HCT116 (cell line): ENCODE results near the gene TSPOAP1. TPM values are rescaled to one million over a fixed set of nuclear protein-coding genes. Genes with fewer than 3 reads are reported as not detected.

Experiments
- ATAC-seq: fragments of 200-7000 bp; cut with Tn5 transposase; 2 replicates; pipeline ENCODE4 v1.9.1; 2020; ENCODE audit warnings: mild to moderate bottlenecking, moderate library complexity
- BruUV-seq: library from RNA; stranded (reverse); fragments of 400-500 nt; replicated peaks from 2 replicates; lab custom pipeline; 2021; lab: Mats Ljungman, UMichigan
- CTCF ChIA-PET: fragments of 300-600 bp; sonication (Branson Sonifier 250); formaldehyde crosslinking; loops from one replicate; lab custom pipeline; 2021; ENCODE audit warnings: antibody characterized with exemption; lab: Charles Lee
- POLR2A ChIA-PET: fragments of 300-600, 350-600 bp; sonication (Branson Sonifier 250); formaldehyde crosslinking; loops from one replicate; lab custom pipeline; 2021; ENCODE audit warnings: antibody characterized with exemption; lab: Charles Lee
- RAD21 ChIA-PET, 2 experiments: fragments of 300-600 bp; sonication (Branson Sonifier 250); formaldehyde crosslinking; loops; one replicate each; lab custom pipeline; 2023; ENCODE audit warnings: low total read pairs in 2 of 2; ENCODE audit not compliant: uncharacterized antibody in 2 of 2, unreplicated experiment in 2 of 2, low non-redundant PET in 1 of 2; lab: Charles Lee
- DNase-seq: peaks from one replicate; pipeline ENCODE4 v3.0.0-alpha.2; 2010; ENCODE audit warnings: low read depth, low spot score
- H2AFZ ChIP-seq: fragments of 200-600 bp; shearing (Covaris generic), sonication (generic); 2 replicates; pipeline ENCODE4 v1.6.1; 2017; ENCODE audit warnings: low read depth, mixed run types, mixed read lengths, antibody characterized with exemption, low read length; ENCODE audit not compliant: poor library complexity, severe bottlenecking
- H3K27ac ChIP-seq: 2 replicates; pipeline ENCODE4 v1.5.1; 2012; ENCODE audit warnings: low read depth, low read length
- H3K27me3 ChIP-seq: fragments of 200-600 bp; sonication (generic); 2 replicates; pipeline ENCODE4 v1.6.1; 2016; ENCODE audit warnings: mixed run types, low read length, mixed read lengths; ENCODE audit not compliant: insufficient read depth
- H3K36me3 ChIP-seq, 2 experiments: fragments of 200-500 bp in 1 of 2; fragments of 200-600 bp in 1 of 2; sonication (Bioruptor generic) in 1 of 2; sonication (generic) in 1 of 2; 2 replicates each; pipeline versions ENCODE4 v1.5.1 to v1.6.1; 2014 to 2016; ENCODE audit warnings: low read length in 2 of 2, inconsistent platforms in 1 of 2, mixed read lengths in 1 of 2, mixed run types in 1 of 2; ENCODE audit not compliant: insufficient read depth in 2 of 2, control insufficient read depth in 1 of 2
- H3K4me1 ChIP-seq, 2 experiments: fragments of 200-600 bp in 1 of 2; sonication (generic) in 1 of 2; 2 replicates each; pipeline versions ENCODE4 v1.5.1 to v1.6.1; 2012 to 2017; ENCODE audit warnings: low read length in 2 of 2, inconsistent platforms in 1 of 2, mild to moderate bottlenecking in 1 of 2, mixed read lengths in 1 of 2, mixed run types in 1 of 2, moderate library complexity in 1 of 2; ENCODE audit not compliant: insufficient read depth in 2 of 2, control insufficient read depth in 1 of 2
- H3K4me2 ChIP-seq: fragments of 200-600 bp; sonication (generic); 2 replicates; pipeline ENCODE4 v1.6.1; 2017; ENCODE audit warnings: mixed run types, low read length, mixed read lengths
- H3K4me3 ChIP-seq, 2 experiments: fragments of 200-600 bp in 1 of 2; sonication (generic) in 1 of 2; replicated peaks in 1 of 2; 2 replicates each; pipeline ENCODE4 v1.5.1; 2011 to 2016; ENCODE audit warnings: low read length in 2 of 2, control low read depth in 1 of 2, low read depth in 1 of 2, mild to moderate bottlenecking in 1 of 2, mixed read lengths in 1 of 2, mixed run types in 1 of 2
- H3K79me2 ChIP-seq: fragments of 200-600 bp; sonication (generic); 2 replicates; pipeline ENCODE4 v1.6.1; 2017; ENCODE audit warnings: mild to moderate bottlenecking, mixed run types, low read length, moderate library complexity, mixed read lengths; ENCODE audit not compliant: insufficient read depth
- H3K9ac ChIP-seq: fragments of 200-600 bp; sonication (generic); 2 replicates; pipeline ENCODE4 v1.6.1; 2016; ENCODE audit warnings: low read length, mixed read lengths
- H3K9me2 ChIP-seq: fragments of 200-600 bp; sonication (generic), shearing (Covaris generic); 2 replicates; pipeline ENCODE4 v1.6.1; 2017; ENCODE audit warnings: mixed run types, mild to moderate bottlenecking, moderate library complexity; ENCODE audit not compliant: insufficient read depth
- H3K9me3 ChIP-seq, 2 experiments: fragments of 200-500 bp in 1 of 2; fragments of 200-600 bp in 1 of 2; sonication (Bioruptor generic) in 1 of 2; sonication (generic) in 1 of 2; 2 replicates each; pipeline ENCODE4 v1.6.1; 2014 to 2017; ENCODE audit warnings: low read length in 2 of 2, mixed read lengths in 2 of 2, inconsistent platforms in 1 of 2, low read depth in 1 of 2, mild to moderate bottlenecking in 1 of 2, mixed run types in 1 of 2, moderate library complexity in 1 of 2; ENCODE audit not compliant: control insufficient read depth in 1 of 2, insufficient read depth in 1 of 2
- H4K20me1 ChIP-seq: fragments of 200-600 bp; sonication (generic), shearing (Covaris generic); 2 replicates; pipeline ENCODE4 v1.6.1; 2017; ENCODE audit warnings: mixed run types, mild to moderate bottlenecking, moderate library complexity; ENCODE audit not compliant: insufficient read depth
- CEBPB ChIP-seq: IDR thresholded peaks from 2 replicates; pipeline ENCODE4 v1.6.1; 2012; ENCODE audit warnings: low read depth
- EGR1 ChIP-seq: IDR thresholded peaks from 2 replicates; pipeline ENCODE4 v1.6.1; 2012; ENCODE audit warnings: low read depth
- ELF1 ChIP-seq: IDR thresholded peaks from 2 replicates; pipeline ENCODE4 v1.6.1; 2012; ENCODE audit warnings: low read depth, borderline replicate concordance
- EZH2 ChIP-seq: fragments of 200-600 bp; sonication (generic); IDR thresholded peaks from 2 replicates; pipeline ENCODE4 v1.6.1; 2017; ENCODE audit warnings: antibody characterized with exemption, mixed run types
- FOSL1 ChIP-seq: IDR thresholded peaks from 2 replicates; pipeline ENCODE4 v1.6.1; 2012; ENCODE audit warnings: low read depth
- POLR2A ChIP-seq: IDR thresholded peaks from 2 replicates; pipeline ENCODE4 v1.7.0; 2011; ENCODE audit warnings: borderline replicate concordance; ENCODE audit not compliant: insufficient read depth, insufficient read length; ENCODE audit errors: extremely low read depth
- RAD21 ChIP-seq: IDR thresholded peaks from 2 replicates; pipeline ENCODE4 v1.6.1; 2012; ENCODE audit warnings: low read depth, mild to moderate bottlenecking
- SIN3A ChIP-seq: IDR thresholded peaks from 2 replicates; pipeline ENCODE4 v1.6.1; 2012; ENCODE audit warnings: low read depth
- SP1 ChIP-seq: IDR thresholded peaks from 2 replicates; pipeline ENCODE4 v1.6.1; 2012; ENCODE audit warnings: low read depth
- ZFX ChIP-seq: fragments of 450-650 bp; IDR thresholded peaks from 2 replicates; pipeline ENCODE4 v1.6.1; 2017
- ZNF274 ChIP-seq: fragments of 200-500 bp; sonication (Bioruptor generic); IDR thresholded peaks from 2 replicates; pipeline ENCODE4 v1.6.1; 2014; ENCODE audit warnings: mild to moderate bottlenecking, low read depth, low read length, inconsistent platforms
- intact Hi-C: fragments of 100-400 bp; cut with micrococcal nuclease; formaldehyde crosslinking; loops from 2 replicates; pipeline ENCODE4 v1.10.0; 2022
- total RNA-seq: library from RNA; stranded (reverse); gene quantifications from one replicate; pipeline ENCODE4 v1.2.1, GENCODE V29; 2021; ENCODE audit not compliant: unreplicated experiment
- TF ChIP-seq, protein P1 (sequence below): IDR thresholded peaks from 2 replicates; pipeline ENCODE4 v1.6.1; 2012
- TF ChIP-seq, protein P2 (sequence below), 3 experiments: fragments of 200-600 bp in 1 of 3; sonication (generic) in 1 of 3; IDR thresholded peaks in 2 of 3; conservative IDR thresholded peaks in 1 of 3; 2 replicates each; pipeline ENCODE4 v1.5.1; 2012 to 2017; ENCODE audit warnings: low read depth in 2 of 3, low read length in 2 of 3, antibody characterized with exemption in 1 of 3, borderline replicate concordance in 1 of 3, control low read depth in 1 of 3, mild to moderate bottlenecking in 1 of 3, mixed read lengths in 1 of 3, mixed run types in 1 of 3, moderate library complexity in 1 of 3; ENCODE audit not compliant: insufficient read depth in 1 of 3
- TF ChIP-seq, protein P3 (sequence below): IDR thresholded peaks from 2 replicates; pipeline ENCODE4 v1.6.1; 2012

TSPOAP1 gene
- total RNA-seq, 1 experiment from 2014 or later = 0.27 TPM

DNA sequence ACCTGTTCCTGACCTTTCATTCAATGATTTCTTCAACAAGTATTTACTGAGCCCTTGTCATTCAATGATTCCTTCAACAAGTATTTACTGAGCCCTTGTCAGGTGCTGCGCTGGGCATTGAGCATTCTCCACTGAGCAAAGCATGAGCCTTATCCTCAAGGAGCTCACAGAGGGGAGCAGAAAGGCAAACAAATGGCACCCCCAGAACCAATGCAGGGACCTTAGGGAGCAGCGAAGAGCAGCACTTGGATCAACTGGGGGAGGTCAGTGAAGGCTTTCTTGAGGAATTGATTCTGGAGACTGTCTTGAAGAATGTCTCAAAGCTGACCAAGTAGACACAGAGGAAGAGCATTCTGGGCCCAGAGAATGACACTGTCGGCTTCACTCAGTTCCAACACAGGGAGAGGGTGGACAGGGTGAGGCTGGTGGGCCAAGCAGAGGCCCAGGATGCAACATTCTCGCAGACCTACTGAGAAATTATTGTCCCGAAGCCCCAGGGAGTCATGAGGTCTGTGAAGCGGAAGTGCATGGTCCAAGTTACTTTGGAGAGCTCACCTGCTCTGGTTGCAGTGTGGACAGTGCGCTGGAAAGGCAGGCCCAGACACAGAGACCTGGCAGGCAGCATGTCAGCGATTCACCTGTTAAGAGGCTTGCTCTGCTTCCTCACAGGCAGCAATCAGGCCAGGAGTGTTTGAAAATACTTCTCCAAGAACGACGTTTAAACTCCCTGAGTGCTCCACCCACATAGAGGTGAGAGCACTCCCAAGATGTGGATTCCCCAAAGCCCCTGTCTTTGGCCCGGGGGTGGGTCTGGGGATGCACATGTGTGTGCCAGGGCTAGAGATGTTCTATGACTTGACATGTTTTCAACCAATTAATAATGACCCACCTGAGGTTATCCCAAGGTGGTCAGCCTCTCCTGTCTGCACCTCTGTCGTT, 44.7 kb downstream of the TSPOAP1 start:
- no TSS peak for BruUV-seq
- Histone ChIP-seq H3K79me2 (no peaks in the 10 kb centered on the region), H3K9ac (no peak overlapping the region), H3K4me1 (no peaks in the 10 kb centered on the region), H3K9me2 (no peaks in the 10 kb centered on the region), H4K20me1 (no peaks in the 10 kb centered on the region), H3K27ac (no peak overlapping the region), H3K4me3 (no peak overlapping the region), H3K36me3 (no peaks in the 10 kb centered on the region), H3K27me3 (no peaks in the 10 kb centered on the region), H2AFZ (no peak overlapping the region), H3K4me2 (no peak overlapping the region), H3K9me3 (no peaks in the 10 kb centered on the region)
- TF ChIP-seq EGR1 (no peak), POLR2A (no peak), FOSL1 (no peak), ELF1 (no peak), SIN3A (no peak), RAD21 (no peak), EZH2 (no peak), ZFX (no peak), SP1 (no peak), ZNF274 (no peak), CEBPB (no peak)
- TF ChIP-seq, protein P1, sequence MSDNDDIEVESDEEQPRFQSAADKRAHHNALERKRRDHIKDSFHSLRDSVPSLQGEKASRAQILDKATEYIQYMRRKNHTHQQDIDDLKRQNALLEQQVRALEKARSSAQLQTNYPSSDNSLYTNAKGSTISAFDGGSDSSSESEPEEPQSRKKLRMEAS = no peak
- TF ChIP-seq, protein P2, sequence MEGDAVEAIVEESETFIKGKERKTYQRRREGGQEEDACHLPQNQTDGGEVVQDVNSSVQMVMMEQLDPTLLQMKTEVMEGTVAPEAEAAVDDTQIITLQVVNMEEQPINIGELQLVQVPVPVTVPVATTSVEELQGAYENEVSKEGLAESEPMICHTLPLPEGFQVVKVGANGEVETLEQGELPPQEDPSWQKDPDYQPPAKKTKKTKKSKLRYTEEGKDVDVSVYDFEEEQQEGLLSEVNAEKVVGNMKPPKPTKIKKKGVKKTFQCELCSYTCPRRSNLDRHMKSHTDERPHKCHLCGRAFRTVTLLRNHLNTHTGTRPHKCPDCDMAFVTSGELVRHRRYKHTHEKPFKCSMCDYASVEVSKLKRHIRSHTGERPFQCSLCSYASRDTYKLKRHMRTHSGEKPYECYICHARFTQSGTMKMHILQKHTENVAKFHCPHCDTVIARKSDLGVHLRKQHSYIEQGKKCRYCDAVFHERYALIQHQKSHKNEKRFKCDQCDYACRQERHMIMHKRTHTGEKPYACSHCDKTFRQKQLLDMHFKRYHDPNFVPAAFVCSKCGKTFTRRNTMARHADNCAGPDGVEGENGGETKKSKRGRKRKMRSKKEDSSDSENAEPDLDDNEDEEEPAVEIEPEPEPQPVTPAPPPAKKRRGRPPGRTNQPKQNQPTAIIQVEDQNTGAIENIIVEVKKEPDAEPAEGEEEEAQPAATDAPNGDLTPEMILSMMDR (IDR thresholded peaks at IDR 0.05 in 2 of 3, conservative IDR thresholded peaks at IDR 0.05 in 1 of 3; ENCODE audit: borderline replicate concordance in 1 of 3, insufficient read depth in 1 of 3, low read depth in 2 of 3, low read length in 2 of 3) = no peak
- TF ChIP-seq, protein P3, sequence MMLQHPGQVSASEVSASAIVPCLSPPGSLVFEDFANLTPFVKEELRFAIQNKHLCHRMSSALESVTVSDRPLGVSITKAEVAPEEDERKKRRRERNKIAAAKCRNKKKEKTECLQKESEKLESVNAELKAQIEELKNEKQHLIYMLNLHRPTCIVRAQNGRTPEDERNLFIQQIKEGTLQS = no peak
- POLR2A ChIA-PET = no interaction called here
- intact Hi-C loops = no loop called here
- RAD21 ChIA-PET = no interaction called here
- CTCF ChIA-PET = no interaction called here
- DNase-seq (no peak), ATAC-seq (no peak)
